ENCODE results near the gene CELF2. TPM values are rescaled to one million over a fixed set of nuclear protein-coding genes. Genes with fewer than 3 reads are reported as not detected.

CELF2 gene
- polyA plus RNA-seq, 1 donor from 2014 or later, result 55.5 TPM

DNA sequence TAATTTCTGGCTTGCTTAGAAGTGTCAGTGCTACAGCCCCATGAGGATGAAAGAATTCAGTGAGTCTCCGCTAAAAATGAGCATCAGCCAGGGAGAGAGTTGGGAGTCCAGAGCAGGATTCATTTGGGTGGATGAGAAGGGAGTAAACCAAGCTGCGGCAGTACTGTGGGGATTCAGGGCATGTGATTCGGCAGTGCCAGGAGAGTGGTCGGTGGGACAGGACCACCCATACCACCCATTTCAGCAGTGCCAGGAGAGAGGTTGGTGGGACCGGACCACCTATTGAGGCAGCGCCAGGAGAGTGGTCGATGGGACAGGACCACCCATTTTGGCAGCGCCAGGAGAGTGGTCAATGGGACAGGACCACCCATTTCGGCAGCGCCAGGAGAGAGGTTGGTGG is 144.2 kb downstream of the CELF2 start:
- no peak for TF ChIP-seq SMC3 (conservative IDR thresholded peaks at IDR 0.05; ENCODE audit: poor library complexity)
- no peak for TF ChIP-seq TAF1 (IDR thresholded peaks at IDR 0.05; ENCODE audit: low read depth)
- no peak for TF ChIP-seq RAD21 (conservative IDR thresholded peaks at IDR 0.05)
- TF ChIP-seq, protein P1, sequence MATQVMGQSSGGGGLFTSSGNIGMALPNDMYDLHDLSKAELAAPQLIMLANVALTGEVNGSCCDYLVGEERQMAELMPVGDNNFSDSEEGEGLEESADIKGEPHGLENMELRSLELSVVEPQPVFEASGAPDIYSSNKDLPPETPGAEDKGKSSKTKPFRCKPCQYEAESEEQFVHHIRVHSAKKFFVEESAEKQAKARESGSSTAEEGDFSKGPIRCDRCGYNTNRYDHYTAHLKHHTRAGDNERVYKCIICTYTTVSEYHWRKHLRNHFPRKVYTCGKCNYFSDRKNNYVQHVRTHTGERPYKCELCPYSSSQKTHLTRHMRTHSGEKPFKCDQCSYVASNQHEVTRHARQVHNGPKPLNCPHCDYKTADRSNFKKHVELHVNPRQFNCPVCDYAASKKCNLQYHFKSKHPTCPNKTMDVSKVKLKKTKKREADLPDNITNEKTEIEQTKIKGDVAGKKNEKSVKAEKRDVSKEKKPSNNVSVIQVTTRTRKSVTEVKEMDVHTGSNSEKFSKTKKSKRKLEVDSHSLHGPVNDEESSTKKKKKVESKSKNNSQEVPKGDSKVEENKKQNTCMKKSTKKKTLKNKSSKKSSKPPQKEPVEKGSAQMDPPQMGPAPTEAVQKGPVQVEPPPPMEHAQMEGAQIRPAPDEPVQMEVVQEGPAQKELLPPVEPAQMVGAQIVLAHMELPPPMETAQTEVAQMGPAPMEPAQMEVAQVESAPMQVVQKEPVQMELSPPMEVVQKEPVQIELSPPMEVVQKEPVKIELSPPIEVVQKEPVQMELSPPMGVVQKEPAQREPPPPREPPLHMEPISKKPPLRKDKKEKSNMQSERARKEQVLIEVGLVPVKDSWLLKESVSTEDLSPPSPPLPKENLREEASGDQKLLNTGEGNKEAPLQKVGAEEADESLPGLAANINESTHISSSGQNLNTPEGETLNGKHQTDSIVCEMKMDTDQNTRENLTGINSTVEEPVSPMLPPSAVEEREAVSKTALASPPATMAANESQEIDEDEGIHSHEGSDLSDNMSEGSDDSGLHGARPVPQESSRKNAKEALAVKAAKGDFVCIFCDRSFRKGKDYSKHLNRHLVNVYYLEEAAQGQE (IDR thresholded peaks at IDR 0.05; ENCODE audit: borderline replicate concordance), result no peak
- no peak for TF ChIP-seq POLR2AphosphoS5 (IDR thresholded peaks at IDR 0.05)
- TF ChIP-seq MXI1 (conservative IDR thresholded peaks at IDR 0.05; ENCODE audit: poor library complexity, severe bottlenecking), result no peak
- no peak for TF ChIP-seq EP300 (conservative IDR thresholded peaks at IDR 0.05; ENCODE audit: poor library complexity, severe bottlenecking)
- TF ChIP-seq EZH2 (IDR thresholded peaks at IDR 0.05; ENCODE audit: borderline replicate concordance, insufficient read depth, low read length, poor library complexity, severe bottlenecking), result no peak
- H3K9ac ChIP-seq (ENCODE audit: low read length), result no peak overlapping the region
- H3K4me3 ChIP-seq (ENCODE audit: low read length), result no peak overlapping the region
- H4K20me1 ChIP-seq (ENCODE audit: insufficient read depth), result no peaks in the 10 kb centered on the region
- no peak overlapping the region for H3K4me2 ChIP-seq (ENCODE audit: low read length)
- no peaks in the 10 kb centered on the region for H3F3A ChIP-seq (ENCODE audit: insufficient read depth, low read length, poor library complexity, severe bottlenecking)
- H3K27ac ChIP-seq (ENCODE audit: low read length), result no peak overlapping the region
- H3K36me3 ChIP-seq (ENCODE audit: insufficient read depth, low read length), result no peaks in the 10 kb centered on the region
- H3K27me3 ChIP-seq (ENCODE audit: insufficient read depth, low read depth, low read length), result no peaks in the 10 kb centered on the region
- H3K9me2 ChIP-seq (ENCODE audit: insufficient read depth, low read length), result no peaks in the 10 kb centered on the region
- no peaks in the 10 kb centered on the region for H3K9me3 ChIP-seq (ENCODE audit: low read length)
- H2AFZ ChIP-seq (ENCODE audit: low read depth, low read length), result no peak overlapping the region
- H3K79me2 ChIP-seq (replicated peaks; ENCODE audit: insufficient read depth, low read length), result peaks cover 25% of the 10 kb centered on the region

DNA sequence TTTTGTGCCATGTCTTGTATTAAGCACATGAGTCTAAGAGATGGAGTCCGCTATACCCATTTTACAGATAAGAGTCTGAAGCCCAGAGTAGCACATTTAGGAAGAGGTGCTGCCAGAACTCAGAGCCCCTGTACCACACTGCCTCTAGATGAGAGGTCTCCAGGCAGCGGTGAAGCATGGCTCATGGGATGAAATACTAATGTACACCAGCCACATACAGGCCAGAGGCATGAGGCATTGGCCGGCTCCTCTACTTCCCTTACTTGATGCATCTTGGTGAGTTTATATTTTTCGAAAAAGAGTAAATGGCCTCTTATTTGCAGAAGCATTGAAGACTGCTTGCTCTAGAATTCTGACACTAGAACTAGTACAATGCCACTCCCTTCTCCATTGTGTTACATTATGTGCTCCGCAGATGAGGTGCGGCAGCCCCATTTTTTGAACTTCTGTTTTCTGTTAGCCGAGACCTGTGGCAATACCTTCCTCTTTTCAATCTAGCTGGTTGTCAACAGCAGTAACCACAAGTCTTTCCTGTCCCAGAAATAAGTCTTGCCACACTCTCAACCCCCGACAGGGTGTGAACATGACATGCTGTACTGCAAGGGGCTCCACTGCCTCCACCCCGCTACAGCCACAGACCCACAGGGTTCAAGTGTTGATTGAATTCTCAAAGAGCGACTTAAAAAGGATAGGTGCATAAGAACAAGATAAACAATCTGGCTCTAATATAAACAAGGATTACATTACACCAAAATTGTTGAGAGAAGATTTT is 145.3 kb downstream of the CELF2 start:
- no peak overlapping the region for H3K4me3 ChIP-seq (ENCODE audit: low read length)

More for the DNA sequence above, 145.3 kb downstream of the CELF2 start:
- Histone ChIP-seq H4K20me1 (ENCODE audit: insufficient read depth) (no peaks in the 10 kb centered on the region), H3F3A (ENCODE audit: insufficient read depth, low read length, poor library complexity, severe bottlenecking) (no peaks in the 10 kb centered on the region), H3K79me2 (replicated peaks; ENCODE audit: insufficient read depth, low read length) (peaks cover 36% of the 10 kb centered on the region), H3K36me3 (ENCODE audit: insufficient read depth, low read length) (no peaks in the 10 kb centered on the region), H3K9ac (ENCODE audit: low read length) (no peak overlapping the region), H3K9me2 (ENCODE audit: insufficient read depth, low read length) (no peaks in the 10 kb centered on the region), H3K4me2 (ENCODE audit: low read length) (no peak overlapping the region), H3K27ac (ENCODE audit: low read length) (peak overlapping the region; percentile 84), H3K27me3 (ENCODE audit: insufficient read depth, low read depth, low read length) (no peaks in the 10 kb centered on the region), H3K9me3 (ENCODE audit: low read length) (no peaks in the 10 kb centered on the region), H2AFZ (ENCODE audit: low read depth, low read length) (no peak overlapping the region)
- TF ChIP-seq, protein P1 (IDR thresholded peaks at IDR 0.05; ENCODE audit: borderline replicate concordance), result no peak
- TF ChIP-seq MXI1 (conservative IDR thresholded peaks at IDR 0.05; ENCODE audit: poor library complexity, severe bottlenecking) (no peak), POLR2AphosphoS5 (IDR thresholded peaks at IDR 0.05) (no peak), RAD21 (conservative IDR thresholded peaks at IDR 0.05) (no peak), SMC3 (conservative IDR thresholded peaks at IDR 0.05; ENCODE audit: poor library complexity) (no peak), EZH2 (IDR thresholded peaks at IDR 0.05; ENCODE audit: borderline replicate concordance, insufficient read depth, low read length, poor library complexity, severe bottlenecking) (no peak)
